NB4 (cell line): ENCODE data around the gene INO80E.

ENCODE experiments used
- MAX ChIP-seq: IDR thresholded peaks from 2 replicates; pipeline ENCODE4 v1.6.1; 2011; ENCODE audit warnings: low read depth, low read length
- POLR2A ChIP-seq: IDR thresholded peaks from 2 replicates; pipeline ENCODE4 v1.6.1; 2011; ENCODE audit warnings: mild to moderate bottlenecking; ENCODE audit not compliant: insufficient read length; ENCODE audit errors: extremely low read depth
- TF ChIP-seq, protein P1 (sequence below): IDR thresholded peaks from one replicate; pipeline ENCODE4 v1.5.1; 2012; ENCODE audit warnings: low read depth, low read length

GRCh38 chr16:29983420-29984136, 12.5 kb upstream of the INO80E start:
- TF ChIP-seq, protein P1, sequence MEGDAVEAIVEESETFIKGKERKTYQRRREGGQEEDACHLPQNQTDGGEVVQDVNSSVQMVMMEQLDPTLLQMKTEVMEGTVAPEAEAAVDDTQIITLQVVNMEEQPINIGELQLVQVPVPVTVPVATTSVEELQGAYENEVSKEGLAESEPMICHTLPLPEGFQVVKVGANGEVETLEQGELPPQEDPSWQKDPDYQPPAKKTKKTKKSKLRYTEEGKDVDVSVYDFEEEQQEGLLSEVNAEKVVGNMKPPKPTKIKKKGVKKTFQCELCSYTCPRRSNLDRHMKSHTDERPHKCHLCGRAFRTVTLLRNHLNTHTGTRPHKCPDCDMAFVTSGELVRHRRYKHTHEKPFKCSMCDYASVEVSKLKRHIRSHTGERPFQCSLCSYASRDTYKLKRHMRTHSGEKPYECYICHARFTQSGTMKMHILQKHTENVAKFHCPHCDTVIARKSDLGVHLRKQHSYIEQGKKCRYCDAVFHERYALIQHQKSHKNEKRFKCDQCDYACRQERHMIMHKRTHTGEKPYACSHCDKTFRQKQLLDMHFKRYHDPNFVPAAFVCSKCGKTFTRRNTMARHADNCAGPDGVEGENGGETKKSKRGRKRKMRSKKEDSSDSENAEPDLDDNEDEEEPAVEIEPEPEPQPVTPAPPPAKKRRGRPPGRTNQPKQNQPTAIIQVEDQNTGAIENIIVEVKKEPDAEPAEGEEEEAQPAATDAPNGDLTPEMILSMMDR: no peak
- TF ChIP-seq POLR2A (no peak), MAX (no peak)
